Ovary (tissue), 1 donor: ENCODE results near the gene ATP9A.

ENCODE experiments used
- EP300 ChIP-seq: sonication (generic); formaldehyde crosslinking; IDR thresholded peaks from one replicate; pipeline ENCODE4 v1.6.1; 2017; ENCODE audit warnings: antibody characterized with exemption
- POLR2A ChIP-seq: fragments of 450-650 bp; IDR thresholded peaks from one replicate; pipeline ENCODE4 v1.6.1; 2017; ENCODE audit warnings: antibody characterized with exemption, mild to moderate bottlenecking, moderate library complexity

GRCh38 chr20:51566594-51566993 lies 201.6 kb downstream of the ATP9A start:
- TF ChIP-seq EP300: no peak
- no peak for TF ChIP-seq POLR2A
